ENCODE results near the gene MTCL3.

The MTCL3 gene

DNA sequence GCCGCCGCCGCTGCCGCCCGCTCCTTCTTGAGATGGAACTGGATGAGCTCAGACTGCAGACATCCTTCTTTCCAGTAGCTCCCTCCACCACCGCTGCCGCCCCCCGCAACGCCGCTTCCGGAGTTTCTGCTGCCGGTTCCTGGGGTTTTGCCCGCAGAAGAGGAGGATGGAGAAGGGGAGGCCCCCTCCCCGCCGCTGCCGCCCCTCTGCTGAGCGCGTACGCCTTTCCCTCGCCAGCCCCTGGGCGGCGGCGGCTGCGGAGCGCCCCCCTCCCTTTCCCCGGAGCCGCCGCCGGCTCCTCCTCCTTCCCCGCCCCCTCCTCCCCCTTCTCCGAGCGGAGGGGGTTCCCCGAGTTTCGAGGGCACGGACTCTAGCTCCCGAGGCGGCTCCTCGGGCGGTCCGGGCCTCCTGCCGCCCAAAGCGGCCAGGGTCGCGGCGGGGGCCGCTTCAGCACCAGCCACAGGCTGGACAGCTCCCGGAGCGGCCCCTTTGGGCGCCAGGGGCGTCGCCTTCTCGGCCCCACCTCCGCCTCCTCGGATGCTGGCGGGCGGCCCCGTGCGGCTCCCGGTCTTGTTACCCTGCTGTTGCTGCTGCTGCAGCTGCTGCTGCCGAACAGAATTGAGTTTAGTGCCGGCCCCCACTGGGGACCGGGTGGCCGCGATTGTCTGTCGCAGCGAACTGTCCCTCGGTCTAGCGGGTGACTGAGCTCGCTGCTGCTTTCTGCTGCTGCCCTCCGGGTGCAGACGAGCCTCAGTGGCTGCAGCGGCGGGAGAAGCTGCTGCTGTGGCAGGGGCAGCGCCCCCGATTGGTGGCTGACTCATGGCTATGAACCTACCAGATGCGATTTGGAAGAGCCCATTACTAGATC lies 3.1 kb downstream of the MTCL3 start (continued):
- TF ChIP-seq, protein P1, sequence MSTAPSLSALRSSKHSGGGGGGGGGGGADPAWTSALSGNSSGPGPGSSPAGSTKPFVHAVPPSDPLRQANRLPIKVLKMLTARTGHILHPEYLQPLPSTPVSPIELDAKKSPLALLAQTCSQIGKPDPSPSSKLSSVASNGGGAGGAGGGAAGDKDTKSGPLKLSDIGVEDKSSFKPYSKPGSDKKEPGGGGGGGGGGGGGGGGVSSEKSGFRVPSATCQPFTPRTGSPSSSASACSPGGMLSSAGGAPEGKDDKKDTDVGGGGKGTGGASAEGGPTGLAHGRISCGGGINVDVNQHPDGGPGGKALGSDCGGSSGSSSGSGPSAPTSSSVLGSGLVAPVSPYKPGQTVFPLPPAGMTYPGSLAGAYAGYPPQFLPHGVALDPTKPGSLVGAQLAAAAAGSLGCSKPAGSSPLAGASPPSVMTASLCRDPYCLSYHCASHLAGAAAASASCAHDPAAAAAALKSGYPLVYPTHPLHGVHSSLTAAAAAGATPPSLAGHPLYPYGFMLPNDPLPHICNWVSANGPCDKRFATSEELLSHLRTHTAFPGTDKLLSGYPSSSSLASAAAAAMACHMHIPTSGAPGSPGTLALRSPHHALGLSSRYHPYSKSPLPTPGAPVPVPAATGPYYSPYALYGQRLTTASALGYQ (CRISPR knock-in tag; IDR thresholded peaks at IDR 0.05): no peak; the same call in 1 of the 2 replicates
- TF ChIP-seq KLF16 (CRISPR knock-in tag; IDR thresholded peaks at IDR 0.05): peak in 1 of 2 experiments; percentile 95; a peak in 2 of 4 replicates
- TF ChIP-seq ZNF615 (CRISPR knock-in tag; IDR thresholded peaks at IDR 0.05; ENCODE audit: borderline replicate concordance): peak; percentile 35; the same call in 1 of the 2 replicates
- no peak for TF ChIP-seq ZNF317 (CRISPR knock-in tag; IDR thresholded peaks at IDR 0.05)
- no peak for TF ChIP-seq NR2F2 (IDR thresholded peaks at IDR 0.05; ENCODE audit: borderline replicate concordance, low read depth)
- TF ChIP-seq, protein P2, sequence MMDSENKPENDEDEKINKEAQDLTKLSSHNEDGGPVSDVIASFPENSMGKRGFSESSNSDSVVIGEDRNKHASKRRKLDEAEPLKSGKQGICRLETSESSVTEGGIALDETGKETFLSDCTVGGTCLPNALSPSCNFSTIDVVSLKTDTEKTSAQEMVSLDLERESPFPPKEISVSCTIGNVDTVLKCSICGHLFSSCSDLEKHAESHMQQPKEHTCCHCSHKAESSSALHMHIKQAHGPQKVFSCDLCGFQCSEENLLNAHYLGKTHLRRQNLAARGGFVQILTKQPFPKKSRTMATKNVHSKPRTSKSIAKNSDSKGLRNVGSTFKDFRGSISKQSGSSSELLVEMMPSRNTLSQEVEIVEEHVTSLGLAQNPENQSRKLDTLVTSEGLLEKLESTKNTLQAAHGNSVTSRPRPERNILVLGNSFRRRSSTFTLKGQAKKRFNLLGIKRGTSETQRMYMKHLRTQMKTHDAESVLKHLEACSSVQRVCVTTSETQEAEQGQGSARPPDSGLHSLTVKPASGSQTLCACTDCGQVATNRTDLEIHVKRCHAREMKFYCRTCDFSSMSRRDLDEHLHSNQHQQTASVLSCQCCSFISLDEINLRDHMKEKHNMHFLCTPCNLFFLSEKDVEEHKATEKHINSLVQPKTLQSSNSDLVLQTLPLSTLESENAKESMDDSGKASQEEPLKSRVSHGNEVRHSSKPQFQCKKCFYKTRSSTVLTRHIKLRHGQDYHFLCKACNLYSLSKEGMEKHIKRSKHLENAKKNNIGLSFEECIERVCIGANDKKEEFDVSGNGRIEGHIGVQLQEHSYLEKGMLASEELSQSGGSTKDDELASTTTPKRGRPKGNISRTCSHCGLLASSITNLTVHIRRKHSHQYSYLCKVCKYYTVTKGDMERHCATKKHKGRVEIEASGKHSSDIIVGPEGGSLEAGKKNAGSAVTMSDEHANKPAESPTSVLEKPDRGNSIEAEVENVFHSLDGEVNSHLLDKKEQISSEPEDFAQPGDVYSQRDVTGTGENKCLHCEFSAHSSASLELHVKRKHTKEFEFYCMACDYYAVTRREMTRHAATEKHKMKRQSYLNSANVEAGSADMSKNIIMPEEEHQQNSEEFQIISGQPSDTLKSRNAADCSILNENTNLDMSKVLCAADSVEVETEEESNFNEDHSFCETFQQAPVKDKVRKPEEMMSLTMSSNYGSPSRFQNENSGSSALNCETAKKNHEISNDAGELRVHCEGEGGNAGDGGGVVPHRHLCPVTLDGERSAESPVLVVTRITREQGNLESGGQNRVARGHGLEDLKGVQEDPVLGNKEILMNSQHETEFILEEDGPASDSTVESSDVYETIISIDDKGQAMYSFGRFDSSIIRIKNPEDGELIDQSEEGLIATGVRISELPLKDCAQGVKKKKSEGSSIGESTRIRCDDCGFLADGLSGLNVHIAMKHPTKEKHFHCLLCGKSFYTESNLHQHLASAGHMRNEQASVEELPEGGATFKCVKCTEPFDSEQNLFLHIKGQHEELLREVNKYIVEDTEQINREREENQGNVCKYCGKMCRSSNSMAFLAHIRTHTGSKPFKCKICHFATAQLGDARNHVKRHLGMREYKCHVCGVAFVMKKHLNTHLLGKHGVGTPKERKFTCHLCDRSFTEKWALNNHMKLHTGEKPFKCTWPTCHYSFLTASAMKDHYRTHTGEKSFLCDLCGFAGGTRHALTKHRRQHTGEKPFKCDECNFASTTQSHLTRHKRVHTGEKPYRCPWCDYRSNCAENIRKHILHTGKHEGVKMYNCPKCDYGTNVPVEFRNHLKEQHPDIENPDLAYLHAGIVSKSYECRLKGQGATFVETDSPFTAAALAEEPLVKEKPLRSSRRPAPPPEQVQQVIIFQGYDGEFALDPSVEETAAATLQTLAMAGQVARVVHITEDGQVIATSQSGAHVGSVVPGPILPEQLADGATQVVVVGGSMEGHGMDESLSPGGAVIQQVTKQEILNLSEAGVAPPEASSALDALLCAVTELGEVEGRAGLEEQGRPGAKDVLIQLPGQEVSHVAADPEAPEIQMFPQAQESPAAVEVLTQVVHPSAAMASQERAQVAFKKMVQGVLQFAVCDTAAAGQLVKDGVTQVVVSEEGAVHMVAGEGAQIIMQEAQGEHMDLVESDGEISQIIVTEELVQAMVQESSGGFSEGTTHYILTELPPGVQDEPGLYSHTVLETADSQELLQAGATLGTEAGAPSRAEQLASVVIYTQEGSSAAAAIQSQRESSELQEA (CRISPR knock-in tag; IDR thresholded peaks at IDR 0.05; ENCODE audit: not compliant biosample characterization): peak; percentile 64
- TF ChIP-seq ZKSCAN1 (IDR thresholded peaks at IDR 0.05; ENCODE audit: low read length): no peak
- TF ChIP-seq ZBTB20 (CRISPR knock-in tag; IDR thresholded peaks at IDR 0.05; ENCODE audit: borderline replicate concordance, low read depth): no peak
- no peak for TF ChIP-seq SRSF9 (IDR thresholded peaks at IDR 0.05; ENCODE audit: borderline replicate concordance, insufficient read depth, low read depth, low read length, poor library complexity, severe bottlenecking)
- peak; percentile 57 for TF ChIP-seq RAD21 (CRISPR knock-in tag; IDR thresholded peaks at IDR 0.05)
- peak; percentile 49; the same call in 1 of the 2 replicates for TF ChIP-seq NKX3-1 (CRISPR knock-in tag; IDR thresholded peaks at IDR 0.05)
- TF ChIP-seq SP1 (IDR thresholded peaks at IDR 0.05): no peak
- TF ChIP-seq SP1 (CRISPR knock-in tag; IDR thresholded peaks at IDR 0.05): no peak
- TF ChIP-seq, protein P3, sequence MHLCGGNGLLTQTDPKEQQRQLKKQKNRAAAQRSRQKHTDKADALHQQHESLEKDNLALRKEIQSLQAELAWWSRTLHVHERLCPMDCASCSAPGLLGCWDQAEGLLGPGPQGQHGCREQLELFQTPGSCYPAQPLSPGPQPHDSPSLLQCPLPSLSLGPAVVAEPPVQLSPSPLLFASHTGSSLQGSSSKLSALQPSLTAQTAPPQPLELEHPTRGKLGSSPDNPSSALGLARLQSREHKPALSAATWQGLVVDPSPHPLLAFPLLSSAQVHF (CRISPR knock-in tag; IDR thresholded peaks at IDR 0.05): no peak
- no peak for TF ChIP-seq CC2D1A (CRISPR knock-in tag; IDR thresholded peaks at IDR 0.05)
- TF ChIP-seq JUND (CRISPR knock-in tag; IDR thresholded peaks at IDR 0.05): no peak
- peak; percentile 96 for TF ChIP-seq ZNF563 (CRISPR knock-in tag; IDR thresholded peaks at IDR 0.05)

All from HepG2 (cell line).